ENCODE results near the gene PTPDC1.

The PTPDC1 gene

DNA sequence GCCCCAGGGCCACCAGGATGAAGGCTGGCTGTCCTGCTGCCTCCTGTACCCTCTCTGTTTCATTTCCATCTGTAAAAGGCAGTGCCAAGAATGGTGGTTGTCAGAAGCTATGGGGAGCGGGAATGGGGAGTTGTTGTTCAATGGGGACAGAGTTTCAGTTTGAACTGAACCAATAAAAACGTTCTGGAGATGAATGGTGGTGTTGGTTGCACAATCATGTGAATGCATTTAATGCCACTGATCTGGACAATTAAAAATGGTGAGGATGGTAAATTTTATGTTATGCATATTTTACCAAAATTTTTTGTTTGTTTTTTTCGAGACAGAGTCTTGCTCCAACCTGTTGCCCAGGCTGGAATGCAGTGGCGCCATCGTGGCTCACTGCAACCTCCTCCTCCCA lies 58.1 kb downstream of the PTPDC1 start:
- DNase-seq: no peak

DNA sequence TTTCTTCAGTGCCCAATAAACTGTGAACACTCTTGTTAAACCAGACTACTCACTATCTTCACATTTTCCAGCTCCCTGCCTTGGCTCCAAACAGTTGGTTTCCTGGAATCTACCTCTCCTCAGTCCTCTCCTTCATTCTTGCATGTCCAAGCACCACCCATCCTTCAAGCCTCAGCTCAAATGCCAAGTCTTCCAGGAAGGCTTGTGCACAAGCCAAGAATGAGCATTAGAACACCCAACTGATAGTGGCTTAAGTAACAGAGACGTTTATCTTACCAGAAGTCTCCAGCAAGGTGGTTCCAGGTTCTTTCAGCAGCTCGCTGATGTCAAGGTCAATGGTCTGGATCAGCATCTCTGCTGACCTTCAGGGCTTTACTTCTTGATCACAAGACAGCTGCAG lies 60.1 kb downstream of the PTPDC1 start:
- DNase-seq: no peak

DNA sequence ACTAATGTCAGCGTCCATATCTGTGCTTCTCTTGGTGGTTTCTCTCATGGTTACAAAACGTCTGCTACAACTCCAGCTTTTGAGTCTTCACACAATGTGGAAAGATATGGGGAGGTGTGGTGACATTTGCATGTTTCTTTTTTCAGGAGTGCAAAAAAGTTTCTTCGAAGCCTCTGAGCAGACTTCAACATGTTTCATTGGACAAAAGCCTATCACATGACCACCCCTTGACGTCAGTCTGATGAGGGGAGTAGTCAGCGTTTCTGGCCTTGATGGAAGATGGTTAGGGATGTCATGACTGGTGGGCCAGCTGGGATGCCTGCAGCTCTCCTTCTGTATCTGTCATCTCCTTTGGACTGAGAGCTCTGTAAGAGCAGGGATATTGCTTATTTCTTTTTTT lies 61.4 kb downstream of the PTPDC1 start:
- DNase-seq: no peak

DNA sequence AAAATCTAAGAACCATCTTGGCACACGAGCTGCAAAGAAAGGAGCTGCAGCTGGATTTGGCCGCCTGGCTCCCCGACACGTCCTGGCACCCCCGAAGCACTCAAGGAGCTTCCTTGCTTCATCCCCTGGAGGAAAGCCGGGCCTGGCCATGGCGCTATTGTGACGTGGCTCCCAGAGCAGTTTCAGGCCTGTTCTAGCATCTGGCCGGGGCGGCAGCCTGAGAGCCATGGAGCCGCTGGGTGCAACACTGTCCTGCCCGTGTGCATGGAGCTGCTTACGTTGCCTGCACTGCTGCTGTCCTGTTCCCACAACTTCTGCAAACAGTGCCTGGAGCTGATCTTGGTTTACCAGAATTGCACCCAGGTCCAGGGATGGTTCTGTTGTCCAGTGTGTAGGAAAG lies 63.5 kb downstream of the PTPDC1 start:
- DNase-seq: no peak

DNA sequence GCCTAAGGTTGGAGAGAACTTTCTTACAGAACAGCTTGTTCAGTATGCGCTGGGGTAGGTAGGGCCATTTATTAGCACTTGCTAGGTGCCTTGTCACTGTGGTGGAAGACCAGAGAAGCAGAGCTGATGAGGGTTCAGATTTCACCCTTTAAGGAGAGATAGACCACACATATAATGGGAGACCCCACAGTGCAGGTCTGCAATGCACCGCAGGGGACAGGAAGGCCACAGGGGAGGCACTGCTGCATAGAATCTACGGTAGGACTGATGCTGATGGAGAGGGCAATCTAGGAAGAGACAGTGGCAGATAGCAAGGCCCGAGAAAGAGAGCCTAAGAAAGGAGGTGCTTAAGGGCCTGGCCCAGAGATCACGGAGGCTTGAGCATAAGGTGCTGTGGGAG lies 64.2 kb downstream of the PTPDC1 start:
- no peak for DNase-seq

DNA sequence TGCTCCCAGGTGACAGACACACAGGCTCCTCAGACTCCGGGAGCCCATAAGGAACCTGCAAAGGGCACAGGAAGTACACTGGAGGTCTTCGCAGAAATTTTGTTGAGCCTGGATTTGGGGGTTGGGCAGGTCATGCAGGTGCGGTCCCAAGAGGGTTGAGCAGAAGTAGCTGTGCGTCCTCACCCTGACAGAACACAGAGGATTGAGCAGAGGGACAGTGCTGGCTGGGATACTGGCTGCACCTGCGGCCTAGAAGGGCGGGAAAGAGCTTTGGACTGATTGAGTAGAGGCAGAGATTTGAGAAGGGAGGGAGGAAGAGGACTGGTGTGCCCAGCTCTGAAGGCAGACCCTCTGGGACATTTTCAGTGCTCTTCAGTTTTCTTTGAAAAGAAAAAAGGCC lies 65.4 kb downstream of the PTPDC1 start:
- no peak for DNase-seq

DNA sequence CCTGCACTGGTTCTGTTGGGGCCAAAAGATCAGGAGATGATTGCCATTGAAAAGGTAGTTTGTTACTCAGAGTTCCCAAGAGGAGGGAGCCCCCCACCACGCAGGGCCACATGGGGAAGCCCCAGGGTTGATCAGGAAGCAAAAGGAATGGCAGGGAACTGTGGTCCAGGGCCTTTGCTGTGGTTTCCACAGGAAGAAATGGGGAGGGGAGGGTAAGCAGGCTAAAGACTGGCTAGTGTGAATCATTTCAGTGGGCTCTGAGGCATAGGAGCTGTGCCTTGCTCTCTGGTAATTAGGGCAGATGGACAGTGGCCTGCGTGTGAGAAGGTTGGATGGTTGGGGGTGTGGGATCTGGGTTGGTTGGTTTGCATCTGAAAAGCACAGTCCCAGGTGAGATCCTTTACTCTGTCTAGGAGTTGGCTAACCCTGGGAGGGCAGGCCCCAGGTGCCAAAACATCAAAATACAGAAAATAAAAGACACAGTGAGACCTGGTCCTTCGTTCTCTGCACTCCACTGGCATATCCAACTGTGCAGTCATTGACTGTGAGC lies 66.1 kb downstream of the PTPDC1 start:
- DNase-seq: no peak

DNA sequence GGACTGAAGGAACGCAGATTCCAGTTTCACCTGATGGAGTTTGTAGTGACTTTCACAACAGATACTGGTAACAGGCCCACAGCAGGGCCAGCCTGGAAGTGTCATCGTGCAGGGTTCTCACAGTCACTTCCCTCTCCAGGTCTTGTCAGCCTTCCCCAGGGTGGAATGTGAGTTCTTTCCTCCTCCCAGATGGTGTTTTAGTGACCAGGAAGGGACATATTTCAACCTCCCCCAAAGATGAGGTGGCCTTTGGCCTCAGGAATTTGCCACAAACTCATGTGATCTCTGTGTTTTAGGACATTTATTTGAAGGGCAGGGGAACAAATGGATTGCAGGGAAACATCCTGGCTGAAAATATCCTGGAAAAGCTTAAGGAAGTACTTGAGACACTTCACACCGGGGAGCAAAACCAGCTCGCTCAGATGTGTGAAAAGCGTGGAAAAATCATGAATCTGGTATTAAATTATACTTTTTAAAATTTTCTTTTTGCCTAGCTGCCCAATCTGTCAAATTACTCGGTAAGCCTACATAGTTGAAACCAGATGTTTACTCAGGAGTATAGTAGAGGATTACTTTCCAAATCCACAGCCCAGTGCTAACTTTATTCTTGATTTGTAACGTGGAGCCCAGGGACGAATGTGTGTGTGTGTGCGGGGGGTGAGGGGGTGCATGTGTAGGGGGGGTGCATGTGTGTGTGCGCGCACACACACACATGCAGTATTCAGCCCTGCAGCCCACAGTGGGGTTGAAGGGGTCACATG lies 66.8 kb downstream of the PTPDC1 start:
- no peak for DNase-seq

DNA sequence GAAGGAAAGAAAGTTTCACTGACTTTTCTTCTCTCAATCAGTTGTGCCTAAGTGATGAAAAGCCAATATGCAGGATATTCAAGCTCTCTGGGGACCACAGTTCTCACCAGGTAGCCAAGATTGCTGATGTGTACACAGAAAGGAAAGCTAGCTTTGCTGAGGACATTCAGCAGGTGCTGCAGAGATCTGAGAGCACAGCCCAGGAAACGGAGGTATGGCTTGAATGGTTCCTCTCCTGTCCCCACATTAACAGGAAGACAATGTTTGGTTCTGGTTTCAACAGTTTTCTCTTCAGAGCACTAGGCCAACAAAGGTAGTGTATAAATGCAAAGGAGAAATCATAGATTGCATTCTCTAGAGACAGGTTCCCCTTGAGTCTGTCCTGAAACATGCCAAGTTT lies 69.6 kb downstream of the PTPDC1 start:
- no peak for DNase-seq

DNA sequence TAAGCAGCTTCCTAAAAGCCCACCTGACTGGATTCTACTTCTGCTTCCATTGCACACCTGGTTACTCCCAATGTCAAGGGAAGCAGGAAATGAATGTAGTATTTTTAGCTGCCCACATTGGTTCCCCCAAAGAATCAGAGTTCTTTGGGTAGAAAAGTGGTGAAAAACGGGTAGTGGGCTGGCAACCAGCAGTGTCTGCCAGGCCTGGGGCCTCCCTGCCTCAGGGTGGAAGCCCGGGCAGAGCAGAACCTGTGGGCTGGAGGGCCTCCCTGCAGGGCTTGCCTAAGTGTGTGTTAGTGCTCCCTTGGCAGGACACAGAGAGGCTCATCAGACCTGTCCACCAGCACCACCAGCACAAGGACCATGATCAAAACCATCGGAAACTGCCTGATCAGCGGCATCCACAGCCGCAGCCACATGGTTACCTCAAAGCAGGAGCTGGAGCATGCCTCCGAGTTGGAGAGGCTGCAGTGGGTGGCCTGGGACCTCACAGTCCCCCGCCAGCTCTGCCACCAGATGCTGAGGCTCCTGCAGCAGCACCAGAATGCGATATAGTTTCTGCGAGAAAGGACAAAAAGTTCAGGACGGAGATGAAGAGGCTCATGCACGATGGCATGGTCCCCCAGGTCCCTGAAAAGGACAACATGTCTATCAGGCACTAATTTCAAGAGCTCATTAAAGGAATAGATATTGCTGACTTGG lies 72.2 kb downstream of the PTPDC1 start:
- DNase-seq: no peak

DNA sequence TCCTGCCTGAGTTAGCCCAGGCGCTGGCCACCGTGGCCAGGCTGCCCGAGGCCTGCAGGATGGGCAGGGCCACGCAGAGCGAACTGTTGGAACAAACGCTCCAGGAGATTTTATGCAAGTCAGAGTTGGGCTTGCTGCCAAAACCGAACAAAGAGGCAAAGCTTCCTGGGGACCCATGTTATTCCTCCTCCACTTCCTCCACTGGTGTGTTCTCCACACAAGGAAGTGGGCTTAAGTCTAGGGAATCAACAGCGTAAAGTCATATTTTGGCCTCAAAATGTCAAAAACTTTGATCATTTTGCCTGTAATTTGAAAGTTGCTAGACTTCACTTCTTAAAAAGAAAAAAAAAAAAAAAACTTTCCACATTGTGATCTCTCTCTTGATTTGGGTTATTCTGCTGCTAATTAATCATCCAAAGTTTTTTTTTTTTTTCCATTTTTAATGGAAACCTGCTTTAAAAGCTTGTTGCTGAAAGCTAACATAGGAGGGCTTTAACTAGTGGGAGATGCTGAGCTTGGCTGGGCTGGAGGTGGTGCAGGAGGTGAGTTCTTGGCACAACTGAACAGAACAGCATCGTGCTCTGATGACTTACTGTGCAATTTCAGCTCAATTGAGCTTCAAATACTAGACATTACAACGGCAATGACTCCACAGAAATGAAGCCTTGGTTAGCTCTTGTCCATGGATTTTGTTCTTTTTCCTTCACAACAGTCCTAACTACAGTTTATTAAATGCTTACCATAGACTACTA lies 73.0 kb downstream of the PTPDC1 start:
- DNase-seq: peak; percentile 74 to 78

Data from inflammatory macrophage (primary cell).